ENCODE data around the gene INPP5D. TPM values are rescaled to one million over a fixed set of nuclear protein-coding genes. Genes with fewer than 3 reads are reported as not detected.

Gene INPP5D
- polyA plus RNA-seq, 1 donor (not counting 4 experiments of a cell fraction or from before 2014, with no cell fraction given), result 7.5 TPM

- DNase-seq (ENCODE audit: low read depth, low spot score) (no peak), FAIRE-seq (no peak)
- H3K27ac ChIP-seq (ENCODE audit: control insufficient read depth, insufficient read depth, low read length), result no peak overlapping the region
- no peaks in the 10 kb centered on the region for H3K27me3 ChIP-seq (ENCODE audit: control insufficient read depth, extremely low read depth, insufficient read depth, low read length)
- H3K9me3 ChIP-seq (ENCODE audit: control insufficient read depth, low read depth, low read length), result no peaks in the 10 kb centered on the region
- no peak overlapping the region for H3K4me3 ChIP-seq (ENCODE audit: control insufficient read depth in 2 of 3, extremely low read depth in 1 of 3, insufficient read depth in 2 of 3, low read depth in 1 of 3, low read length in 3 of 3)
- H3K36me3 ChIP-seq (ENCODE audit: control insufficient read depth in 2 of 2, extremely low read depth in 1 of 2, insufficient read depth in 2 of 2, low read length in 2 of 2), result peaks cover 15 to 46% of the 10 kb centered on the region in 2 experiments
- H3K4me1 ChIP-seq (ENCODE audit: control insufficient read depth, extremely low read depth, insufficient read depth, low read length), result peaks cover 3% of the 10 kb centered on the region
- no peaks in the 10 kb centered on the region for H3K9me1 ChIP-seq (ENCODE audit: control insufficient read depth, extremely low read depth, insufficient read depth, low read length)
- TF ChIP-seq CTCF (optimal IDR thresholded peaks at IDR 0.05 in 1 of 3, IDR thresholded peaks at IDR 0.05 in 1 of 3, conservative IDR thresholded peaks at IDR 0.05 in 1 of 3; ENCODE audit: extremely low read depth in 1 of 3, insufficient read depth in 2 of 3, low read length in 3 of 3) (no peak), EZH2 (IDR thresholded peaks at IDR 0.05; ENCODE audit: low read length) (no peak)
- no peaks in the 10 kb centered on the region for H4K20me1 ChIP-seq (ENCODE audit: control insufficient read depth, extremely low read depth, insufficient read depth, low read length)
- no peak overlapping the region for H3K9ac ChIP-seq (ENCODE audit: control insufficient read depth, extremely low read depth, insufficient read depth, low read length)
- no peak overlapping the region for H2AFZ ChIP-seq (ENCODE audit: control insufficient read depth, low read length)
- dilution Hi-C loops (cut with MboI; ENCODE audit: extremely low pct_ligation_motif_present, low sequenced_read_pairs), result no loop called here
- H3K79me2 ChIP-seq (ENCODE audit: control insufficient read depth, insufficient read depth, low read length), result no peaks in the 10 kb centered on the region
- H3K4me2 ChIP-seq (ENCODE audit: control insufficient read depth, extremely low read depth, insufficient read depth, low read depth, low read length), result no peak overlapping the region
Observed at GRCh38 chr2:233185963-233186362, 125.8 kb downstream of the INPP5D start.

- no peak overlapping the region for H3K4me3 ChIP-seq (ENCODE audit: control insufficient read depth in 2 of 3, extremely low read depth in 1 of 3, insufficient read depth in 2 of 3, low read depth in 1 of 3, low read length in 3 of 3)
- DNase-seq (ENCODE audit: low read depth, low spot score) (no peak), FAIRE-seq (no peak)
- no peaks in the 10 kb centered on the region for H3K9me3 ChIP-seq (ENCODE audit: control insufficient read depth, low read depth, low read length)
- dilution Hi-C loops (cut with MboI; ENCODE audit: extremely low pct_ligation_motif_present, low sequenced_read_pairs), result no loop called here
- H2AFZ ChIP-seq (ENCODE audit: control insufficient read depth, low read length), result no peak overlapping the region
- no peaks in the 10 kb centered on the region for H3K9me1 ChIP-seq (ENCODE audit: control insufficient read depth, extremely low read depth, insufficient read depth, low read length)
- no peak overlapping the region for H3K27ac ChIP-seq (ENCODE audit: control insufficient read depth, insufficient read depth, low read length)
- H3K27me3 ChIP-seq (ENCODE audit: control insufficient read depth, extremely low read depth, insufficient read depth, low read length), result no peaks in the 10 kb centered on the region
- TF ChIP-seq CTCF (optimal IDR thresholded peaks at IDR 0.05 in 1 of 3, IDR thresholded peaks at IDR 0.05 in 1 of 3, conservative IDR thresholded peaks at IDR 0.05 in 1 of 3; ENCODE audit: extremely low read depth in 1 of 3, insufficient read depth in 2 of 3, low read length in 3 of 3) (no peak), EZH2 (IDR thresholded peaks at IDR 0.05; ENCODE audit: low read length) (no peak)
- H4K20me1 ChIP-seq (ENCODE audit: control insufficient read depth, extremely low read depth, insufficient read depth, low read length), result no peaks in the 10 kb centered on the region
- no peaks in the 10 kb centered on the region for H3K79me2 ChIP-seq (ENCODE audit: control insufficient read depth, insufficient read depth, low read length)
- peaks cover 15 to 49% of the 10 kb centered on the region in 2 experiments for H3K36me3 ChIP-seq (ENCODE audit: control insufficient read depth in 2 of 2, extremely low read depth in 1 of 2, insufficient read depth in 2 of 2, low read length in 2 of 2)
- H3K4me1 ChIP-seq (ENCODE audit: control insufficient read depth, extremely low read depth, insufficient read depth, low read length), result peaks cover 3% of the 10 kb centered on the region
- no peak overlapping the region for H3K4me2 ChIP-seq (ENCODE audit: control insufficient read depth, extremely low read depth, insufficient read depth, low read depth, low read length)
- no peak overlapping the region for H3K9ac ChIP-seq (ENCODE audit: control insufficient read depth, extremely low read depth, insufficient read depth, low read length)
Observed at GRCh38 chr2:233186851-233187250, 126.7 kb downstream of the INPP5D start.
